ENCODE results near the gene NHEJ1.

GRCh38 chr2:219090436-219091299 is 69.9 kb downstream of the NHEJ1 start:
- TF ChIP-seq CTCF (IDR thresholded peaks at IDR 0.05): no peak
- TF ChIP-seq POLR2AphosphoS5 (IDR thresholded peaks at IDR 0.05; ENCODE audit: insufficient read depth in 1 of 2, low read depth in 1 of 2): no peak

Data from vagina (tissue), 2 donors.